GM12878 (cell line): Measurements from ENCODE around the gene ZNF213. TPM values are rescaled to one million over a fixed set of nuclear protein-coding genes. Genes with fewer than 3 reads are reported as not detected.

Experiments
- CEBPB ChIP-seq, 2 experiments: fragments of 150-350 bp in 1 of 2; IDR thresholded peaks; 2 replicates each; pipeline ENCODE4 v1.6.1; 2012 to 2014; ENCODE audit warnings: low read depth in 2 of 2, low read length in 2 of 2, borderline replicate concordance in 1 of 2, inconsistent platforms in 1 of 2
- CREB1 ChIP-seq: IDR thresholded peaks from 2 replicates; pipeline ENCODE4 v1.6.1; 2012; ENCODE audit warnings: low read depth, mild to moderate bottlenecking, inconsistent platforms
- FOXM1 ChIP-seq: IDR thresholded peaks from 2 replicates; pipeline ENCODE4 v1.6.1; 2012; ENCODE audit warnings: low read depth, mild to moderate bottlenecking, inconsistent platforms, low read length, moderate library complexity
- HDGF ChIP-seq: fragments of 450-650 bp; IDR thresholded peaks from 2 replicates; pipeline ENCODE4 v1.6.1; 2016; ENCODE audit warnings: antibody characterized with exemption
- JUND ChIP-seq: IDR thresholded peaks from 2 replicates; pipeline ENCODE4 v1.6.1; 2012; ENCODE audit warnings: low read depth, mild to moderate bottlenecking, low read length, improper control_type of control experiment, moderate library complexity
- KAT2A ChIP-seq: conservative IDR thresholded peaks from 2 replicates; pipeline ENCODE4 v1.6.1; 2011; ENCODE audit warnings: low read depth, low read length; ENCODE audit not compliant: control insufficient read depth
- SIN3A ChIP-seq: IDR thresholded peaks from 2 replicates; pipeline ENCODE4 v1.6.1; 2012; ENCODE audit warnings: low read depth, low read length, improper control_type of control experiment
- SRF ChIP-seq, 2 experiments: IDR thresholded peaks; 2 replicates each; pipeline ENCODE4 v1.6.1; 2011; ENCODE audit warnings: low read depth in 2 of 2, low read length in 2 of 2, mild to moderate bottlenecking in 1 of 2, moderate library complexity in 1 of 2
- ZSCAN29 ChIP-seq: fragments of 450-650 bp; IDR thresholded peaks from 2 replicates; pipeline ENCODE4 v1.6.1; 2017; ENCODE audit warnings: mild to moderate bottlenecking, moderate library complexity
- polyA plus RNA-seq, 11 experiments: library from polyadenylated mRNA; depleted of rRNA in 4 of 11; unstranded in 6 of 11; stranded (reverse) in 5 of 11; fragments of >200 nt; fragmentation: Nextera tagmentation in 4 of 11; fragmentation: Illumina TruSeq in 1 of 11; extraction: Ambion mirVana in 4 of 11; extraction: Trizol in 1 of 11; gene quantifications; 1 replicate in 1 of 11; 2 replicates in 10 of 11; pipeline versions ENCODE4 v1.2.1 to v1.2.3, GENCODE V29; 2011 to 2016; ENCODE audit warnings: inconsistent platforms in 2 of 11, missing spikeins in 2 of 11, low read depth in 1 of 11
- total RNA-seq, 4 experiments: library from RNA; depleted of rRNA in 3 of 4; stranded (reverse); fragments of >200 nt in 3 of 4; fragmentation: Illumina TruSeq in 1 of 4; extraction: Trizol in 1 of 4; gene quantifications; 2 replicates each; pipeline versions ENCODE4 v1.2.1 to v1.2.3, GENCODE V29; 2013 to 2021
- TF ChIP-seq, protein P1 (sequence below), 3 experiments: IDR thresholded peaks in 2 of 3; conservative IDR thresholded peaks in 1 of 3; 2 replicates each; pipeline ENCODE4 v1.5.1; 2011; ENCODE audit warnings: low read depth in 3 of 3, low read length in 3 of 3, mild to moderate bottlenecking in 3 of 3, control low read depth in 2 of 3, moderate library complexity in 2 of 3, inconsistent platforms in 1 of 3, mixed read lengths in 1 of 3; ENCODE audit not compliant: control insufficient read depth in 2 of 3, insufficient read depth in 1 of 3; ENCODE audit errors: extremely low read depth in 1 of 3
- TF ChIP-seq, protein P2 (sequence below): fragments of 450-650 bp; formaldehyde crosslinking; IDR thresholded peaks from 2 replicates; pipeline ENCODE4 v1.5.0; 2022; ENCODE audit warnings: mild to moderate bottlenecking, missing genetic modification characterization
- TF ChIP-seq, protein P3 (sequence below): IDR thresholded peaks from 2 replicates; pipeline ENCODE4 v1.6.1; 2012; ENCODE audit warnings: low read length, inconsistent platforms
- TF ChIP-seq, protein P4 (sequence below): fragments of 450-650 bp; IDR thresholded peaks from 2 replicates; pipeline ENCODE4 v1.6.1; 2017; ENCODE audit warnings: mild to moderate bottlenecking, moderate library complexity
- TF ChIP-seq, protein P5 (sequence below): IDR thresholded peaks from 2 replicates; pipeline ENCODE4 v1.6.1; 2012; ENCODE audit warnings: mild to moderate bottlenecking, low read depth, low read length

The ZNF213 gene
- total and polyA plus RNA-seq, 10 of the 15 experiments (the other 5 are each of a cell fraction or from before 2014, with no cell fraction given): 0.53 to 9.4 (median 1.1) TPM

DNA sequence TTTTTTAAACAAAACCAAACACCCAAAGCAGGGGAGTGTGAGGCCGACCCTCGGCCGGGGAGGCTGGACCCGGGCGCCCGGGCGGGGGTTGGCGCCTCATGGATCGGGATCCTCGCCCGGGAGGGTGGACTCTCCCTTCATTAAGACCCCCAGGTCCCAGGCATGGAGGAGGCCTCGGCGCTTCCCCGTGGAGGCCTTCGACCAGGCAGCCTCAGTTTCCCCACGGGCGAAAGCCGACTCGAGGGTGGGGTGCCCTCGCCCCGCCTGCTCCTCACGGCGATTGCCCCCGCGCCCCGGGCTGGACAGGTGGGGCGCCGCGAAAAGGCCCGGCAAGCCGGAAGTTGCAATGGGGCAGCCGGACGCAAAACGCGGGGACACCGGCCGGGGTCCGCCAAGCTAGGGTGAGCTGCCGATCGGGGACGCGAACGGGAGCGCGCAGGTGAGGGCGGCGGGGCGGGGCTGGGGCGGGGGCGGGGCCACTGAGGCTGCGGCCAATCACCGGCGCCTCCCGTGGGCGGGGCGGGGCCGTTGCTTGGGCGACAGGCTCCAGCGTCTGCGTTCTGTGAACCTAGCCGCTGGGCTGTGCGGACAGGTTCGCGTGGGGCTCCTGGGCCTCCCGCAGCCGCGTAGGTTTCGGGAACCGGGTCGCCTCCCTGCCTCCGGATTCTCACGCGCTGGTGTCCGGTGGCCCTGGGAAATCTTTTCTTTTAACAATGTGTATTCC is 28.5 kb upstream of the ZNF213 start (continued):
- TF ChIP-seq, protein P1, sequence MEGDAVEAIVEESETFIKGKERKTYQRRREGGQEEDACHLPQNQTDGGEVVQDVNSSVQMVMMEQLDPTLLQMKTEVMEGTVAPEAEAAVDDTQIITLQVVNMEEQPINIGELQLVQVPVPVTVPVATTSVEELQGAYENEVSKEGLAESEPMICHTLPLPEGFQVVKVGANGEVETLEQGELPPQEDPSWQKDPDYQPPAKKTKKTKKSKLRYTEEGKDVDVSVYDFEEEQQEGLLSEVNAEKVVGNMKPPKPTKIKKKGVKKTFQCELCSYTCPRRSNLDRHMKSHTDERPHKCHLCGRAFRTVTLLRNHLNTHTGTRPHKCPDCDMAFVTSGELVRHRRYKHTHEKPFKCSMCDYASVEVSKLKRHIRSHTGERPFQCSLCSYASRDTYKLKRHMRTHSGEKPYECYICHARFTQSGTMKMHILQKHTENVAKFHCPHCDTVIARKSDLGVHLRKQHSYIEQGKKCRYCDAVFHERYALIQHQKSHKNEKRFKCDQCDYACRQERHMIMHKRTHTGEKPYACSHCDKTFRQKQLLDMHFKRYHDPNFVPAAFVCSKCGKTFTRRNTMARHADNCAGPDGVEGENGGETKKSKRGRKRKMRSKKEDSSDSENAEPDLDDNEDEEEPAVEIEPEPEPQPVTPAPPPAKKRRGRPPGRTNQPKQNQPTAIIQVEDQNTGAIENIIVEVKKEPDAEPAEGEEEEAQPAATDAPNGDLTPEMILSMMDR (IDR thresholded peaks at IDR 0.05 in 2 of 3, conservative IDR thresholded peaks at IDR 0.05 in 1 of 3; ENCODE audit: control insufficient read depth in 2 of 3, extremely low read depth in 1 of 3, insufficient read depth in 1 of 3, low read depth in 3 of 3, low read length in 3 of 3): no peak
- TF ChIP-seq KAT2A (no peak), SIN3A (peak; percentile 89), ZSCAN29 (no peak), FOXM1 (no peak), HDGF (no peak), JUND (no peak), SRF (IDR thresholded peaks at IDR 0.05; ENCODE audit: low read depth in 2 of 2, low read length in 2 of 2) (peak in 1 of 2 experiments; percentile 85; a peak in 2 of 4 replicates), CREB1 (no peak; the same call in 1 of the 2 replicates), CEBPB (IDR thresholded peaks at IDR 0.05; ENCODE audit: borderline replicate concordance in 1 of 2, low read depth in 2 of 2, low read length in 2 of 2) (no peak)
- TF ChIP-seq, protein P2, sequence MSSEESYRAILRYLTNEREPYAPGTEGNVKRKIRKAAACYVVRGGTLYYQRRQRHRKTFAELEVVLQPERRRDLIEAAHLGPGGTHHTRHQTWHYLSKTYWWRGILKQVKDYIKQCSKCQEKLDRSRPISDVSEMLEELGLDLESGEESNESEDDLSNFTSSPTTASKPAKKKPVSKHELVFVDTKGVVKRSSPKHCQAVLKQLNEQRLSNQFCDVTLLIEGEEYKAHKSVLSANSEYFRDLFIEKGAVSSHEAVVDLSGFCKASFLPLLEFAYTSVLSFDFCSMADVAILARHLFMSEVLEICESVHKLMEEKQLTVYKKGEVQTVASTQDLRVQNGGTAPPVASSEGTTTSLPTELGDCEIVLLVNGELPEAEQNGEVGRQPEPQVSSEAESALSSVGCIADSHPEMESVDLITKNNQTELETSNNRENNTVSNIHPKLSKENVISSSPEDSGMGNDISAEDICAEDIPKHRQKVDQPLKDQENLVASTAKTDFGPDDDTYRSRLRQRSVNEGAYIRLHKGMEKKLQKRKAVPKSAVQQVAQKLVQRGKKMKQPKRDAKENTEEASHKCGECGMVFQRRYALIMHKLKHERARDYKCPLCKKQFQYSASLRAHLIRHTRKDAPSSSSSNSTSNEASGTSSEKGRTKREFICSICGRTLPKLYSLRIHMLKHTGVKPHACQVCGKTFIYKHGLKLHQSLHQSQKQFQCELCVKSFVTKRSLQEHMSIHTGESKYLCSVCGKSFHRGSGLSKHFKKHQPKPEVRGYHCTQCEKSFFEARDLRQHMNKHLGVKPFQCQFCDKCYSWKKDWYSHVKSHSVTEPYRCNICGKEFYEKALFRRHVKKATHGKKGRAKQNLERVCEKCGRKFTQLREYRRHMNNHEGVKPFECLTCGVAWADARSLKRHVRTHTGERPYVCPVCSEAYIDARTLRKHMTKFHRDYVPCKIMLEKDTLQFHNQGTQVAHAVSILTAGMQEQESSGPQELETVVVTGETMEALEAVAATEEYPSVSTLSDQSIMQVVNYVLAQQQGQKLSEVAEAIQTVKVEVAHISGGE (CRISPR knock-in tag): peak; percentile 89
- TF ChIP-seq, protein P3, sequence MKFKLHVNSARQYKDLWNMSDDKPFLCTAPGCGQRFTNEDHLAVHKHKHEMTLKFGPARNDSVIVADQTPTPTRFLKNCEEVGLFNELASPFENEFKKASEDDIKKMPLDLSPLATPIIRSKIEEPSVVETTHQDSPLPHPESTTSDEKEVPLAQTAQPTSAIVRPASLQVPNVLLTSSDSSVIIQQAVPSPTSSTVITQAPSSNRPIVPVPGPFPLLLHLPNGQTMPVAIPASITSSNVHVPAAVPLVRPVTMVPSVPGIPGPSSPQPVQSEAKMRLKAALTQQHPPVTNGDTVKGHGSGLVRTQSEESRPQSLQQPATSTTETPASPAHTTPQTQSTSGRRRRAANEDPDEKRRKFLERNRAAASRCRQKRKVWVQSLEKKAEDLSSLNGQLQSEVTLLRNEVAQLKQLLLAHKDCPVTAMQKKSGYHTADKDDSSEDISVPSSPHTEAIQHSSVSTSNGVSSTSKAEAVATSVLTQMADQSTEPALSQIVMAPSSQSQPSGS: no peak
- TF ChIP-seq, protein P4, sequence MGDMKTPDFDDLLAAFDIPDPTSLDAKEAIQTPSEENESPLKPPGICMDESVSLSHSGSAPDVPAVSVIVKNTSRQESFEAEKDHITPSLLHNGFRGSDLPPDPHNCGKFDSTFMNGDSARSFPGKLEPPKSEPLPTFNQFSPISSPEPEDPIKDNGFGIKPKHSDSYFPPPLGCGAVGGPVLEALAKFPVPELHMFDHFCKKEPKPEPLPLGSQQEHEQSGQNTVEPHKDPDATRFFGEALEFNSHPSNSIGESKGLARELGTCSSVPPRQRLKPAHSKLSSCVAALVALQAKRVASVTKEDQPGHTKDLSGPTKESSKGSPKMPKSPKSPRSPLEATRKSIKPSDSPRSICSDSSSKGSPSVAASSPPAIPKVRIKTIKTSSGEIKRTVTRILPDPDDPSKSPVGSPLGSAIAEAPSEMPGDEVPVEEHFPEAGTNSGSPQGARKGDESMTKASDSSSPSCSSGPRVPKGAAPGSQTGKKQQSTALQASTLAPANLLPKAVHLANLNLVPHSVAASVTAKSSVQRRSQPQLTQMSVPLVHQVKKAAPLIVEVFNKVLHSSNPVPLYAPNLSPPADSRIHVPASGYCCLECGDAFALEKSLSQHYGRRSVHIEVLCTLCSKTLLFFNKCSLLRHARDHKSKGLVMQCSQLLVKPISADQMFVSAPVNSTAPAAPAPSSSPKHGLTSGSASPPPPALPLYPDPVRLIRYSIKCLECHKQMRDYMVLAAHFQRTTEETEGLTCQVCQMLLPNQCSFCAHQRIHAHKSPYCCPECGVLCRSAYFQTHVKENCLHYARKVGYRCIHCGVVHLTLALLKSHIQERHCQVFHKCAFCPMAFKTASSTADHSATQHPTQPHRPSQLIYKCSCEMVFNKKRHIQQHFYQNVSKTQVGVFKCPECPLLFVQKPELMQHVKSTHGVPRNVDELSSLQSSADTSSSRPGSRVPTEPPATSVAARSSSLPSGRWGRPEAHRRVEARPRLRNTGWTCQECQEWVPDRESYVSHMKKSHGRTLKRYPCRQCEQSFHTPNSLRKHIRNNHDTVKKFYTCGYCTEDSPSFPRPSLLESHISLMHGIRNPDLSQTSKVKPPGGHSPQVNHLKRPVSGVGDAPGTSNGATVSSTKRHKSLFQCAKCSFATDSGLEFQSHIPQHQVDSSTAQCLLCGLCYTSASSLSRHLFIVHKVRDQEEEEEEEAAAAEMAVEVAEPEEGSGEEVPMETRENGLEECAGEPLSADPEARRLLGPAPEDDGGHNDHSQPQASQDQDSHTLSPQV: no peak
- TF ChIP-seq, protein P5, sequence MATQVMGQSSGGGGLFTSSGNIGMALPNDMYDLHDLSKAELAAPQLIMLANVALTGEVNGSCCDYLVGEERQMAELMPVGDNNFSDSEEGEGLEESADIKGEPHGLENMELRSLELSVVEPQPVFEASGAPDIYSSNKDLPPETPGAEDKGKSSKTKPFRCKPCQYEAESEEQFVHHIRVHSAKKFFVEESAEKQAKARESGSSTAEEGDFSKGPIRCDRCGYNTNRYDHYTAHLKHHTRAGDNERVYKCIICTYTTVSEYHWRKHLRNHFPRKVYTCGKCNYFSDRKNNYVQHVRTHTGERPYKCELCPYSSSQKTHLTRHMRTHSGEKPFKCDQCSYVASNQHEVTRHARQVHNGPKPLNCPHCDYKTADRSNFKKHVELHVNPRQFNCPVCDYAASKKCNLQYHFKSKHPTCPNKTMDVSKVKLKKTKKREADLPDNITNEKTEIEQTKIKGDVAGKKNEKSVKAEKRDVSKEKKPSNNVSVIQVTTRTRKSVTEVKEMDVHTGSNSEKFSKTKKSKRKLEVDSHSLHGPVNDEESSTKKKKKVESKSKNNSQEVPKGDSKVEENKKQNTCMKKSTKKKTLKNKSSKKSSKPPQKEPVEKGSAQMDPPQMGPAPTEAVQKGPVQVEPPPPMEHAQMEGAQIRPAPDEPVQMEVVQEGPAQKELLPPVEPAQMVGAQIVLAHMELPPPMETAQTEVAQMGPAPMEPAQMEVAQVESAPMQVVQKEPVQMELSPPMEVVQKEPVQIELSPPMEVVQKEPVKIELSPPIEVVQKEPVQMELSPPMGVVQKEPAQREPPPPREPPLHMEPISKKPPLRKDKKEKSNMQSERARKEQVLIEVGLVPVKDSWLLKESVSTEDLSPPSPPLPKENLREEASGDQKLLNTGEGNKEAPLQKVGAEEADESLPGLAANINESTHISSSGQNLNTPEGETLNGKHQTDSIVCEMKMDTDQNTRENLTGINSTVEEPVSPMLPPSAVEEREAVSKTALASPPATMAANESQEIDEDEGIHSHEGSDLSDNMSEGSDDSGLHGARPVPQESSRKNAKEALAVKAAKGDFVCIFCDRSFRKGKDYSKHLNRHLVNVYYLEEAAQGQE: no peak
